Measurements from ENCODE around the gene NCAM1. TPM values are rescaled to one million over a fixed set of nuclear protein-coding genes. Genes with fewer than 3 reads are reported as not detected.

Gene NCAM1
- polyA plus RNA-seq, 1 experiment: 0.27 TPM

DNA sequence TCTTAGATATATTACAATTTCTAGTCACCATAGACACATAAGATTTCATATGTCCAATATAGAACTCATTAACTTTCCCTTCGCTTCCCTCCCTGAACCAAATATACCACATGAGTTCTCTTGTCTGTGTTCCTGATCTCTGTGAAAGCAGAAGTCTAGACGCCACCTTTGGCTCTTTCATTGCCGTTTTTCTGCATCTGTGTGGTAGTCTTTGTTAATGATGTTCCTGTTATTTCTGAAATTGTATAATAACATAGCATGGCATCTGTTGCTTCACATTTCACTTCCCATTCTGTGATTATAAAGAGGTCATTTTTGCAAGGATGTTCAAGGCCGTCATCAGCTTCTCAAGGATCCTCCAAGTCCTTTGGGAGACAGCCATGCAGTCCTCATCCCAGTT lies 58.5 kb downstream of the NCAM1 start:
- no peaks in the 10 kb centered on the region for H3K36me3 ChIP-seq (ENCODE audit: control insufficient read depth, insufficient read depth, low read length)
- no peaks in the 10 kb centered on the region for H3K27me3 ChIP-seq (ENCODE audit: control insufficient read depth, insufficient read depth, low read length)
- CTCF ChIA-PET: no interaction called here
- POLR2A ChIA-PET: no interaction called here
- TF ChIP-seq, protein P1, sequence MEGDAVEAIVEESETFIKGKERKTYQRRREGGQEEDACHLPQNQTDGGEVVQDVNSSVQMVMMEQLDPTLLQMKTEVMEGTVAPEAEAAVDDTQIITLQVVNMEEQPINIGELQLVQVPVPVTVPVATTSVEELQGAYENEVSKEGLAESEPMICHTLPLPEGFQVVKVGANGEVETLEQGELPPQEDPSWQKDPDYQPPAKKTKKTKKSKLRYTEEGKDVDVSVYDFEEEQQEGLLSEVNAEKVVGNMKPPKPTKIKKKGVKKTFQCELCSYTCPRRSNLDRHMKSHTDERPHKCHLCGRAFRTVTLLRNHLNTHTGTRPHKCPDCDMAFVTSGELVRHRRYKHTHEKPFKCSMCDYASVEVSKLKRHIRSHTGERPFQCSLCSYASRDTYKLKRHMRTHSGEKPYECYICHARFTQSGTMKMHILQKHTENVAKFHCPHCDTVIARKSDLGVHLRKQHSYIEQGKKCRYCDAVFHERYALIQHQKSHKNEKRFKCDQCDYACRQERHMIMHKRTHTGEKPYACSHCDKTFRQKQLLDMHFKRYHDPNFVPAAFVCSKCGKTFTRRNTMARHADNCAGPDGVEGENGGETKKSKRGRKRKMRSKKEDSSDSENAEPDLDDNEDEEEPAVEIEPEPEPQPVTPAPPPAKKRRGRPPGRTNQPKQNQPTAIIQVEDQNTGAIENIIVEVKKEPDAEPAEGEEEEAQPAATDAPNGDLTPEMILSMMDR (IDR thresholded peaks at IDR 0.05; ENCODE audit: insufficient read depth, low read depth, low read length): no peak
- no peak overlapping the region for H3K4me3 ChIP-seq (ENCODE audit: low read depth, low read length)
- DNase-seq (ENCODE audit: low read depth): no peak

DNA sequence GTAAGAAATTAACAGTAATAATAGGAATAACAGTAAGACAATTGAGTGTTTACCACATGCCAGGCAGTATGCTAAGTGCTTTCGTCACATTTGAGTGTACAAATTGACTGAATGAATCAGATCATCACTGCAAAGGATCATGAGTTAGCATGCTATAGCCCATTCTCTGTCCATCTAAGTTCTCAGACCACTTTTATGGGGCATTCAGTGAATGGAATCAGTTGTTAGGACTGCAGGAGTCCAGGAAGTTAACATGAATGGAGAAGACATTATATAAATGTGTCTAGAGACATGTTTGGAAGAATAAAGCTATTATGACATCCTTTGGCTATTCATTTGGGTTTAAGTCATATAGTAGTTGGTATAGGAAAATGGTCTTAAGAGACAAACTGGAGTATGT lies 59.9 kb downstream of the NCAM1 start:
- DNase-seq (ENCODE audit: low read depth): no peak
- TF ChIP-seq, protein P1 (IDR thresholded peaks at IDR 0.05; ENCODE audit: insufficient read depth, low read depth, low read length): no peak
- Histone ChIP-seq H3K36me3 (ENCODE audit: control insufficient read depth, insufficient read depth, low read length) (no peaks in the 10 kb centered on the region), H3K4me3 (ENCODE audit: low read depth, low read length) (no peak overlapping the region), H3K27me3 (ENCODE audit: control insufficient read depth, insufficient read depth, low read length) (no peaks in the 10 kb centered on the region)
- ChIA-PET POLR2A (no interaction called here), CTCF (interaction anchor here (0.6 kb wide), 1 partner anchor 41 kb away, joined by 3 read pairs; no protein-coding TSS in a partner anchor)

DNA sequence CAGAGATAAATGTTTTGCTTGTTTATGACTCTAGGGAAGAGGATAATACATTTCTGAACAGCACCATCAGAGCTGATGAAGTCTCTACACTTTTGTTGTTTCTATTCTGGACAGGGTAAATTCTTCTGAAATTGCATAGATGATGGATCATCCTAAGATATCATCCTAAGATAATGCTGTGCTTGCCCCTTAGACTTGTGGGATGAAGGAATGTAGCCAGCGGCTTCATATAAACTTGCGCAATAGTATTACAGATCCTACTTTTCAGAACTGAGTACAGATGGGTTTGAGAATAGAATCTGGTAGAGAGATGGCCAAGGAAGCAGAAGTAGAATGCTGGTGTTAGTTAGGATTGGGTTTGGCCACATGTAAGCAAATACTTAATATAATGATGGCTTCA lies 61.0 kb downstream of the NCAM1 start:
- peak; percentile 51 for DNase-seq (ENCODE audit: low read depth)
- POLR2A ChIA-PET: no interaction called here
- no peaks in the 10 kb centered on the region for H3K27me3 ChIP-seq (ENCODE audit: control insufficient read depth, insufficient read depth, low read length)
- CTCF ChIA-PET: interaction anchor here (0.6 kb wide), 1 partner anchor 249 kb away, joined by 3 read pairs; no protein-coding TSS in a partner anchor
- TF ChIP-seq, protein P1 (IDR thresholded peaks at IDR 0.05; ENCODE audit: insufficient read depth, low read depth, low read length): no peak
- no peak overlapping the region for H3K4me3 ChIP-seq (ENCODE audit: low read depth, low read length)
- no peaks in the 10 kb centered on the region for H3K36me3 ChIP-seq (ENCODE audit: control insufficient read depth, insufficient read depth, low read length)

DNA sequence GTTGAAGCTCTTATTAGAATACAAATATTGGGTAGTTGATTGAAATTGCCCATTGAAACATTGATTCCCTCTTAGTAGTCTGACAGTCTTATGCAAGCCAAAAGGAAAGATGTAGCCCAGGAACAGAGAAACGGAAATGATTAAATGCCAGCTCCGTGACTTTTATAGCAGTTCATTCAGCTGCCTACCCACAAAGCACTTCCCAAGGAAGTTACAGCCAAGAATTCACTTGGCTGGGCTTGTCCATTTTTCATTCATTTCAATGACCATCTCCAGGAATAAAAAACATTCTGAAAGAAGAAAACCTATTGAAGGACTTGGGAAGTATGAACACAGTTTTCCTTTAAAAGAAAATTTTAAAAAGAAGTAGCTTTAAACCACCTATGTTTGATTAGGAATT lies 62.0 kb downstream of the NCAM1 start:
- CTCF ChIA-PET: interaction anchor here (0.6 to 0.8 kb wide), 2 partner anchors 92 to 284 kb away, joined by 3 read pairs; no protein-coding TSS in a partner anchor
- H3K4me3 ChIP-seq (ENCODE audit: low read depth, low read length): no peak overlapping the region
- H3K36me3 ChIP-seq (ENCODE audit: control insufficient read depth, insufficient read depth, low read length): no peaks in the 10 kb centered on the region
- DNase-seq (ENCODE audit: low read depth): peak; percentile 27
- no peaks in the 10 kb centered on the region for H3K27me3 ChIP-seq (ENCODE audit: control insufficient read depth, insufficient read depth, low read length)
- POLR2A ChIA-PET: no interaction called here
- TF ChIP-seq, protein P1 (IDR thresholded peaks at IDR 0.05; ENCODE audit: insufficient read depth, low read depth, low read length): no peak

DNA sequence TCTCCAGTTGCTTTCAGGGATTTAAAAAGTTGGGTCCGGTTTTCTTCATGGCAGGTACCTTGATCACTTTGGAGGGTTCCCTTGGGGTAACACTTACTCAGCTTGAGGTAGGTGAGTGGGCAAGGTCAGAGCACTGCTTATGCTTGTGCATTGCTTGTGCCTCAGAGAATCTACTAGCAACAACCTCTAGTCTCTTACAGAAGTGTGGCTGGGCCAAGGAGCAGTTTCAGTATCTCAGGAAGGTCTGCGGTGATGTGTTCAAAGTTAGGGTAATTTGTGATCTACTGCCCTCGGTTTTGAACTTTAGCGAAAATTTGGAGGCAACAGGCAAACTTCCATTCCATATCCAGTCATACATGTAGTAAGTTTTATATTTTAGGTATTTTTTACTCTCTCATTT lies 62.8 kb downstream of the NCAM1 start:
- Histone ChIP-seq H3K27me3 (ENCODE audit: control insufficient read depth, insufficient read depth, low read length) (no peaks in the 10 kb centered on the region), H3K4me3 (ENCODE audit: low read depth, low read length) (no peak overlapping the region), H3K36me3 (ENCODE audit: control insufficient read depth, insufficient read depth, low read length) (no peaks in the 10 kb centered on the region)
- TF ChIP-seq, protein P1 (IDR thresholded peaks at IDR 0.05; ENCODE audit: insufficient read depth, low read depth, low read length): no peak
- ChIA-PET CTCF (interaction anchor here (0.6 kb wide), 1 partner anchor 283 kb away, joined by 3 read pairs; no protein-coding TSS in a partner anchor), POLR2A (no interaction called here)
- no peak for DNase-seq (ENCODE audit: low read depth)
